Gastroesophageal sphincter (tissue), 3 donors: ENCODE measurements around the gene GOLGA7B.

Experiments used
- CTCF ChIP-seq, 4 experiments: fragments of 200-600 bp in 2 of 4; fragments of 450-650 bp in 2 of 4; sonication (generic) in 1 of 4; IDR thresholded peaks; one replicate each; pipeline ENCODE4 v1.5.1; 2017 to 2019; ENCODE audit warnings: antibody characterized with exemption in 4 of 4, mild to moderate bottlenecking in 2 of 4, moderate library complexity in 2 of 4
- EP300 ChIP-seq: sonication (generic); formaldehyde crosslinking; IDR thresholded peaks from one replicate; pipeline ENCODE4 v1.6.1; 2017; ENCODE audit warnings: antibody characterized with exemption, mild to moderate bottlenecking
- POLR2A ChIP-seq, 2 donors: fragments of 450-650 bp; IDR thresholded peaks; one replicate each; pipeline ENCODE4 v1.6.1; 2017; ENCODE audit warnings: antibody characterized with exemption in 2 of 2, mild to moderate bottlenecking in 2 of 2, moderate library complexity in 1 of 2
- POLR2AphosphoS5 ChIP-seq: sonication (generic); formaldehyde crosslinking; IDR thresholded peaks from one replicate; pipeline ENCODE4 v1.6.1; 2017; ENCODE audit warnings: antibody characterized with exemption

- TF ChIP-seq CTCF (IDR thresholded peaks at IDR 0.05) (no peak), POLR2AphosphoS5 (no peak), POLR2A (IDR thresholded peaks at IDR 0.05) (no peak), EP300 (no peak)
These were observed 34.6 kb upstream of the GOLGA7B start for GRCh38 chr10:97814996-97815395.
